Keratinocyte (primary cell): ENCODE data around the gene TGM1. TPM values are rescaled to one million over a fixed set of nuclear protein-coding genes. Genes with fewer than 3 reads are reported as not detected.

ENCODE experiments used
- DNase-seq: peaks from one replicate; pipeline ENCODE4 v3.0.0-alpha.2; 2011; ENCODE audit warnings: low read depth, missing footprints, low spot score
- FAIRE-seq: peaks from 2 replicates; lab custom pipeline; 2011; peaks lifted over from hg19 to GRCh38; lab: Jason Lieb, UNC
- H2AFZ ChIP-seq: 2 replicates; pipeline ENCODE4 v1.6.0; 2012; ENCODE audit warnings: low read length, control low read depth, inconsistent platforms; ENCODE audit not compliant: control insufficient read depth
- H3K27ac ChIP-seq: 2 replicates; pipeline ENCODE4 v1.5.1; 2011; ENCODE audit warnings: low read length; ENCODE audit not compliant: control insufficient read depth, insufficient read depth
- H3K27me3 ChIP-seq: 3 replicates; pipeline ENCODE4 v1.6.0; 2011; ENCODE audit warnings: low read length; ENCODE audit not compliant: control insufficient read depth, insufficient read depth; ENCODE audit errors: extremely low read depth
- H3K36me3 ChIP-seq, 2 experiments: 2 replicates in 1 of 2; 3 replicates in 1 of 2; pipeline ENCODE4 v1.5.1; 2011; ENCODE audit warnings: low read length in 2 of 2, mild to moderate bottlenecking in 1 of 2; ENCODE audit not compliant: control insufficient read depth in 2 of 2, insufficient read depth in 2 of 2; ENCODE audit errors: extremely low read depth in 1 of 2
- H3K4me1 ChIP-seq: 3 replicates; pipeline ENCODE4 v1.5.1; 2011; ENCODE audit warnings: low read length; ENCODE audit not compliant: control insufficient read depth, insufficient read depth; ENCODE audit errors: extremely low read depth
- H3K4me2 ChIP-seq: 3 replicates; pipeline ENCODE4 v1.6.0; 2011; ENCODE audit warnings: low read depth, low read length; ENCODE audit not compliant: control insufficient read depth, insufficient read depth; ENCODE audit errors: extremely low read depth
- H3K4me3 ChIP-seq, 3 experiments: fragments of 200-600 bp in 1 of 3; sonication (generic) in 1 of 3; 2 replicates in 2 of 3; 3 replicates in 1 of 3; pipeline ENCODE4 v1.5.1; 2011 to 2016; ENCODE audit warnings: low read length in 3 of 3, mild to moderate bottlenecking in 3 of 3, control low read depth in 2 of 3, inconsistent platforms in 1 of 3, low read depth in 1 of 3, mixed read lengths in 1 of 3, mixed run types in 1 of 3, moderate library complexity in 1 of 3; ENCODE audit not compliant: control insufficient read depth in 2 of 3, insufficient read depth in 2 of 3; ENCODE audit errors: extremely low read depth in 1 of 3
- H3K79me2 ChIP-seq: 2 replicates; pipeline ENCODE4 v1.6.0; 2012; ENCODE audit warnings: low read length; ENCODE audit not compliant: control insufficient read depth, insufficient read depth
- H3K9ac ChIP-seq: 3 replicates; pipeline ENCODE4 v1.6.0; 2011; ENCODE audit warnings: low read length; ENCODE audit not compliant: control insufficient read depth, insufficient read depth; ENCODE audit errors: extremely low read depth
- H3K9me1 ChIP-seq: 3 replicates; pipeline ENCODE4 v1.6.0; 2011; ENCODE audit warnings: low read length; ENCODE audit not compliant: control insufficient read depth, insufficient read depth; ENCODE audit errors: extremely low read depth
- H3K9me3 ChIP-seq: 2 replicates; pipeline ENCODE4 v1.5.1; 2012; ENCODE audit warnings: low read depth, low read length; ENCODE audit not compliant: control insufficient read depth
- H4K20me1 ChIP-seq: 3 replicates; pipeline ENCODE4 v1.6.0; 2011; ENCODE audit warnings: low read length; ENCODE audit not compliant: control insufficient read depth, insufficient read depth; ENCODE audit errors: extremely low read depth
- EZH2 ChIP-seq: IDR thresholded peaks from one replicate; pipeline ENCODE4 v1.6.1; 2012; ENCODE audit warnings: inconsistent platforms, mild to moderate bottlenecking, low read length, moderate library complexity
- dilution Hi-C: fragments of 300-500 bp; cut with MboI; formaldehyde crosslinking; loops from one replicate; pipeline ENCODE4 v1.7.0; 2020; ENCODE audit warnings: low sequenced_read_pairs; ENCODE audit not compliant: extremely low pct_ligation_motif_present
- polyA plus RNA-seq, 5 experiments: library from polyadenylated mRNA; depleted of rRNA in 3 of 5; stranded (reverse) in 3 of 5; stranded (forward) in 1 of 5; unstranded in 1 of 5; fragments of >200 nt; gene quantifications; 1 replicate in 1 of 5; 2 replicates in 3 of 5; 3 replicates in 1 of 5; pipeline versions ENCODE4 v1.2.1 to v1.2.3, GENCODE V29; 2011 to 2012; ENCODE audit warnings: missing spikeins in 2 of 5, low read depth in 1 of 5, low replicate concordance in 1 of 5
- TF ChIP-seq, protein P1 (sequence below), 3 experiments: IDR thresholded peaks in 1 of 3; conservative IDR thresholded peaks in 1 of 3; optimal IDR thresholded peaks in 1 of 3; 2 replicates in 2 of 3; 3 replicates in 1 of 3; pipeline versions ENCODE3 to v1.5.1; 2011; ENCODE audit warnings: low read length in 3 of 3, mild to moderate bottlenecking in 3 of 3, moderate library complexity in 2 of 3, control low read depth in 1 of 3, inconsistent platforms in 1 of 3; ENCODE audit not compliant: insufficient read depth in 2 of 3; ENCODE audit errors: extremely low read depth in 1 of 3

TGM1 gene
- polyA plus RNA-seq, 1 donor (not counting 4 experiments of a cell fraction or from before 2014, with no cell fraction given): 16.1 TPM

DNA sequence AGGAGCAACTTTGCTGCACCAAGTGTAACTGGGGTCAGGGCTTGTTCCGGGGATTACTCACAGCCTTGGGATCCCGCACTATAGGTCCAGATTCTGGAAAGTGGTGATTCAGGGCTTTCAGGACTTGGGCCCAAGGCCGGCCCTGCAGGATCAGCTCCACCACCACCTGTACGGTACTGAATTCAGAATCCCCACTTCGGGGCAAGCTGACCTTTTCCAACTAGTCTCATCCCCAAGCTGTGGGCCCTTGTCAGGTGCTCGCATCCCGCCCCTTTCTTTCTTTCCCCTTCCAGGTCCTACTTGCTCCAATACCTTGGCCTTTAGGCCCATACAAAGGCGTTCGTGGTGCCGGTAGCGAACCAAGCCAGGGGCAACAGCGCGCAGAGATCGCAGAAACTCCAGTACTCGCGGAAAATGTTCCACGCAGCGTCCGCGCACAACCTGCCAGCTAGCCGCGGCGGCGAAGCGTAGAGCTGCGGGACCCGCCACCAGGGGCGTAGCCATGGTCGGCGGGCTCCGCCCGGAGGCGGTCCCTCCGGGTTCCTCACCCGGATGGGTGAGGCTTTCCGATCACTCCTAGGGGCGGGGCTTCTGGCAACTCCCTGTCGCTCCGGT lies 21.0 kb downstream of the TGM1 start:
- no peaks in the 10 kb centered on the region for H3K9me1 ChIP-seq
- peak overlapping the region; percentile 88 for H3K9ac ChIP-seq
- peaks cover 19% of the 10 kb centered on the region for H3K79me2 ChIP-seq
- peaks cover 14 to 39% of the 10 kb centered on the region in 2 experiments for H3K36me3 ChIP-seq
- H3K9me3 ChIP-seq: no peaks in the 10 kb centered on the region
- no peak for DNase-seq
- H3K27me3 ChIP-seq: no peaks in the 10 kb centered on the region
- H3K4me2 ChIP-seq: peak overlapping the region; percentile 96
- peaks cover 44% of the 10 kb centered on the region for H3K4me1 ChIP-seq
- TF ChIP-seq, protein P1, sequence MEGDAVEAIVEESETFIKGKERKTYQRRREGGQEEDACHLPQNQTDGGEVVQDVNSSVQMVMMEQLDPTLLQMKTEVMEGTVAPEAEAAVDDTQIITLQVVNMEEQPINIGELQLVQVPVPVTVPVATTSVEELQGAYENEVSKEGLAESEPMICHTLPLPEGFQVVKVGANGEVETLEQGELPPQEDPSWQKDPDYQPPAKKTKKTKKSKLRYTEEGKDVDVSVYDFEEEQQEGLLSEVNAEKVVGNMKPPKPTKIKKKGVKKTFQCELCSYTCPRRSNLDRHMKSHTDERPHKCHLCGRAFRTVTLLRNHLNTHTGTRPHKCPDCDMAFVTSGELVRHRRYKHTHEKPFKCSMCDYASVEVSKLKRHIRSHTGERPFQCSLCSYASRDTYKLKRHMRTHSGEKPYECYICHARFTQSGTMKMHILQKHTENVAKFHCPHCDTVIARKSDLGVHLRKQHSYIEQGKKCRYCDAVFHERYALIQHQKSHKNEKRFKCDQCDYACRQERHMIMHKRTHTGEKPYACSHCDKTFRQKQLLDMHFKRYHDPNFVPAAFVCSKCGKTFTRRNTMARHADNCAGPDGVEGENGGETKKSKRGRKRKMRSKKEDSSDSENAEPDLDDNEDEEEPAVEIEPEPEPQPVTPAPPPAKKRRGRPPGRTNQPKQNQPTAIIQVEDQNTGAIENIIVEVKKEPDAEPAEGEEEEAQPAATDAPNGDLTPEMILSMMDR (optimal IDR thresholded peaks at IDR 0.05 in 1 of 3, IDR thresholded peaks at IDR 0.05 in 1 of 3, conservative IDR thresholded peaks at IDR 0.05 in 1 of 3; ENCODE audit: extremely low read depth in 1 of 3, insufficient read depth in 2 of 3, low read length in 3 of 3): peak in 2 of 3 experiments; percentile 15 to 62
- TF ChIP-seq EZH2: no peak
- no peak for FAIRE-seq
- peak overlapping the region; percentile 97 for H3K27ac ChIP-seq
- dilution Hi-C loops: no loop called here
- peak overlapping the region; percentile 60 to 92 (median 91) for H3K4me3 ChIP-seq
- H4K20me1 ChIP-seq: no peaks in the 10 kb centered on the region
- peak overlapping the region; percentile 89 for H2AFZ ChIP-seq

DNA sequence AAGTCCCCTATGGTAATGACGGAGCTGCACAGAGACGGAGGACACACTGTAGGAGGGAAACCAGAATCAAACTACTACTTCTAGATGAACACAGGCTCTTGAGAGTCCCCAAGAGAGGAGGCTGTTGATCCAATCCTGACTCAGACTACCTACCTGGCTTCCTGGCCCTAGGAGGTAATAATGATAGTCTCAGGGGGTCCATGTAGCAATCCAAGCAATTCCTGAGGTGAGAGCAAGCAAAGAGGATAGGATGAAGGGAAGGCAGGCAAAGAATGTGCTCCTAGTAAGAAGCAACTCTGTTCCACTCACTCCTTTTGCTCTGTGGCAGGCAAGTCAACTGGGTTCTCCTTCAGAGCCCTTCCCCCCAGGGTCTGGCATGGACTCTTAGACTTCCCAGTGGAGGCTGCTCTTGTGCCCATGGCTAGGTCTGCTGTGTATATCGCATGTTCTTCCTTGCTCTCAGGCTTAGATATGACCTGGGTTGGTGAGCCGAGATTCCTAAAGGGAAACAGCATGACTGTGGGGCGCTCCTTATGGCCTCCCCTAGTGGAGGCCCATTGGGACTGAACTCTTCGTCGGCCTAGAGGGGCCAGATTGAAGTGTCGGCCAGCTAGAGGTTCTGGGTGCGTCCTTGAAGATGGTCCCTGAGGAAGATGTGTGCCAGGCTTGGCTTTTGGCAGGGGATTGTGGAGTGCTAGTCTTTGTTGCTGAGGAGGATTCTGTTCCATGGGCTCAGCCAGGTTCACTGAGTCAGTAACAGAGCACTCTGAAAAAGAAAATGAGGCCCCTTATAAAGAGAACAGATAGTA lies 22.7 kb downstream of the TGM1 start:
- no peak for DNase-seq
- H3K36me3 ChIP-seq: peaks cover 25 to 50% of the 10 kb centered on the region in 2 experiments
- no peak for FAIRE-seq
- peak overlapping the region in 2 of 3 experiments; percentile 9 to 60 for H3K4me3 ChIP-seq
- H3K4me2 ChIP-seq: peak overlapping the region; percentile 96
- no peaks in the 10 kb centered on the region for H4K20me1 ChIP-seq
- H3K9me1 ChIP-seq: no peaks in the 10 kb centered on the region
- no peak overlapping the region for H2AFZ ChIP-seq
- no peaks in the 10 kb centered on the region for H3K27me3 ChIP-seq
- H3K4me1 ChIP-seq: peaks cover 44% of the 10 kb centered on the region
- no peak for TF ChIP-seq EZH2
- TF ChIP-seq, protein P1 (optimal IDR thresholded peaks at IDR 0.05 in 1 of 3, IDR thresholded peaks at IDR 0.05 in 1 of 3, conservative IDR thresholded peaks at IDR 0.05 in 1 of 3; ENCODE audit: extremely low read depth in 1 of 3, insufficient read depth in 2 of 3, low read length in 3 of 3): no peak
- no peak overlapping the region for H3K27ac ChIP-seq
- no peaks in the 10 kb centered on the region for H3K9me3 ChIP-seq
- dilution Hi-C loops: no loop called here
- H3K9ac ChIP-seq: no peak overlapping the region
- peaks cover 19% of the 10 kb centered on the region for H3K79me2 ChIP-seq
